NB4 (cell line): ENCODE data around the gene NAALADL2.

Experiments used
- DNase-seq: peaks from one replicate; pipeline ENCODE4 v3.0.0; 2010; ENCODE audit warnings: low read depth
- H3K4me3 ChIP-seq: one replicate; pipeline ENCODE4 v1.5.1; 2011; ENCODE audit warnings: mild to moderate bottlenecking, low read depth, low read length, moderate library complexity
- CTCF ChIP-seq: IDR thresholded peaks from one replicate; pipeline ENCODE4 v1.5.1; 2012; ENCODE audit warnings: low read depth, low read length
- MAX ChIP-seq: IDR thresholded peaks from 2 replicates; pipeline ENCODE4 v1.6.1; 2011; ENCODE audit warnings: low read depth, low read length
- MYC ChIP-seq: IDR thresholded peaks from 2 replicates; pipeline ENCODE4 v1.6.1; 2011; ENCODE audit warnings: low read depth, low read length
- POLR2A ChIP-seq: IDR thresholded peaks from 2 replicates; pipeline ENCODE4 v1.6.1; 2011; ENCODE audit warnings: mild to moderate bottlenecking; ENCODE audit not compliant: insufficient read length; ENCODE audit errors: extremely low read depth

The NAALADL2 gene

GRCh38 chr3:175273573-175273972, 414.4 kb downstream of the NAALADL2 start:
- TF ChIP-seq MYC (no peak), MAX (no peak), POLR2A (no peak), CTCF (no peak)

GRCh38 chr3:175274056-175274455, 414.9 kb downstream of the NAALADL2 start:
- no peak overlapping the region for H3K4me3 ChIP-seq
- TF ChIP-seq MYC (no peak), CTCF (no peak), MAX (no peak), POLR2A (no peak)
- DNase-seq, result no peak

More at GRCh38 chr3:175273573-175273972, 414.4 kb downstream of the NAALADL2 start:
- no peak for DNase-seq
- no peak overlapping the region for H3K4me3 ChIP-seq

DNA sequence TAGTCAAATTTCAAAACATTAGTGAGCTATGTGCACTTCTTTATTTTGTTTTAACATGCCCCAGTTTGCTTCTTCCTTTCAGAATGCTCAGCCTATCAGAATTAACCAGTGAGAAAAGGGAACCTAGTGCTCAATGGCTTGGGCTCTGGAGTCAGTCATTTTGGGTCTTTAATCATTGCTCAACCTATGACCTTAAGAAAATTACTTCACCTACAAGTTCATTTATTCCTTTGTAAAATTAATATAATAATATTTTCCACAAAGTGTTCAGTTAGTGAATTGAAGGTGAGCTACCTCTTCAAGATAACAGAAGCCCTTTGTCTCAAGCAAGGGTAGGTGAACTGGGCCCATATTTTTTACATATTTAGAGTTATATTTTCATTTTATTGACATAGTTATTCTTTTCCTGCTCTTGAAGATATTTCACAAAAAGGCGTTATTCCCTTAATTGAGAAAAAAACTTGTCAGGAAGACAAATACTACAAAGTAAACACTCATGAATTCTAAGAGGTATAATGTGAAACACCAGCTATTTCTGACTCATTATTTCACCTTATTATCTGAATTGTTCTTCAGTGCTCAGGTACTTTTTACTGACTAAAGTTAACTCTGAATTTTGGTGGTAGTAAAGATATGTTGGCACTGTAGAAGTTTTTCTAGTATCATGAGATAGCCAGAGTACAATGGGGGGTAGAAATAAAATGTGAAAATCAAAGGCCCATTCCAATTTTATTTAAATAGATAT, 415.5 kb downstream of the NAALADL2 start:
- peak; percentile 3 for DNase-seq
- H3K4me3 ChIP-seq, result no peak overlapping the region
- no peak for TF ChIP-seq POLR2A
- no peak for TF ChIP-seq MYC
- TF ChIP-seq MAX, result no peak
- no peak for TF ChIP-seq CTCF

GRCh38 chr3:175278680-175279079, 419.5 kb downstream of the NAALADL2 start:
- H3K4me3 ChIP-seq, result no peak overlapping the region
- DNase-seq, result no peak
- TF ChIP-seq POLR2A, result no peak
- TF ChIP-seq MYC, result no peak
- TF ChIP-seq MAX, result no peak
- TF ChIP-seq CTCF, result no peak

DNA sequence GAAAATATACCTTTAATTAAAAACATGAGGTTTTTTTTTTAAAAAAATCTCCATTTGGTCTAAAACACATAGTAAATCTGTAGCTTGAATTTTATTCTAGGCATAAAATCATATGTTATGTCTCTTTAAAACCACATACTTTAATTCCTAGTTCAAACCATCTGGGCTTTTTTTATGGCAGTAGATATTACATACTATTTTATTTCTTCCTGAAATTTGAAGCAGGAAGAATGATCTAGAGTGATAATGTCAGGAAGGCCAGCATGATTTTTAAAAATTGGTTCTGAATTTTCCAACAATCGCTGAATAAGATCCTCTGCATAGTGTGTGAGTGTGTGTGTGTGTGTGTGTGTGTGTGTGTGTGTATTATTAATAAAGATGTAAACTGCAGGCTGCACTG, 420.3 kb downstream of the NAALADL2 start:
- TF ChIP-seq MAX, result no peak
- TF ChIP-seq MYC, result no peak
- TF ChIP-seq POLR2A, result no peak
- TF ChIP-seq CTCF, result no peak
- H3K4me3 ChIP-seq, result no peak overlapping the region
- no peak for DNase-seq
